Astrocyte (in vitro differentiated cells and primary cell): ENCODE measurements around the gene DOCK11.

Source experiments
- CTCF ChIP-seq: IDR thresholded peaks from 2 replicates; pipeline ENCODE4 v1.5.1; 2011; ENCODE audit warnings: low read depth, mild to moderate bottlenecking, inconsistent platforms, low read length, moderate library complexity; ENCODE audit not compliant: insufficient read depth
- EZH2 ChIP-seq: IDR thresholded peaks from 2 replicates; pipeline ENCODE4 v1.6.1; 2012; ENCODE audit warnings: mild to moderate bottlenecking, low read length, inconsistent platforms; ENCODE audit not compliant: insufficient read depth

- TF ChIP-seq EZH2: no peak
- no peak for TF ChIP-seq CTCF
These were observed 127.4 kb downstream of the DOCK11 start for GRCh38 chrX:118623062-118623461.
